HepG2 (cell line): ENCODE results near the gene C2orf74. TPM values are rescaled to one million over a fixed set of nuclear protein-coding genes. Genes with fewer than 3 reads are reported as not detected.

ENCODE experiments used
- AGO2 ChIP-seq: fragments of 200-400 bp; formaldehyde crosslinking; optimal IDR thresholded peaks from 2 replicates; pipeline ENCODE3; 2017; ENCODE audit warnings: mild to moderate bottlenecking, low read depth, low read length, moderate library complexity
- DNMT1 ChIP-seq: sonication (generic); formaldehyde crosslinking; IDR thresholded peaks from 2 replicates; pipeline ENCODE4 v1.5.1; 2020; ENCODE audit warnings: mild to moderate bottlenecking, missing genetic modification reagents
- IRX3 ChIP-seq: sonication (generic); formaldehyde crosslinking; IDR thresholded peaks from 2 replicates; pipeline ENCODE4 v1.8.1; 2023; ENCODE audit warnings: mild to moderate bottlenecking, low read depth, missing genetic modification reagents, borderline replicate concordance
- NCOA1 ChIP-seq: sonication (generic); formaldehyde crosslinking; IDR thresholded peaks from 2 replicates; pipeline ENCODE4 v1.9.0; 2021; ENCODE audit warnings: missing genetic modification reagents
- POLR2A ChIP-seq, 2 experiments: IDR thresholded peaks; 2 replicates each; pipeline ENCODE4 v1.6.1; 2011; ENCODE audit warnings: low read depth in 2 of 2, low read length in 2 of 2, mild to moderate bottlenecking in 1 of 2, moderate library complexity in 1 of 2; ENCODE audit not compliant: insufficient read depth in 1 of 2
- REPIN1 ChIP-seq: sonication (generic); formaldehyde crosslinking; IDR thresholded peaks from 2 replicates; pipeline ENCODE4 v1.8.0; 2022; ENCODE audit warnings: missing genetic modification reagents, low read depth, mild to moderate bottlenecking, borderline replicate concordance
- RFX5 ChIP-seq: IDR thresholded peaks from 2 replicates; pipeline ENCODE4 v1.6.1; 2011; ENCODE audit warnings: low read depth, low read length, improper control_type of control experiment
- ZNF17 ChIP-seq: sonication (generic); formaldehyde crosslinking; IDR thresholded peaks from 2 replicates; pipeline ENCODE4 v1.5.0; 2020; ENCODE audit warnings: mild to moderate bottlenecking, missing genetic modification reagents
- ZNF484 ChIP-seq: sonication (generic); formaldehyde crosslinking; IDR thresholded peaks from 2 replicates; pipeline ENCODE4 v1.5.1; 2020; ENCODE audit warnings: mild to moderate bottlenecking, low read depth, missing genetic modification reagents, borderline replicate concordance
- ZSCAN31 ChIP-seq: sonication (generic); formaldehyde crosslinking; IDR thresholded peaks from 2 replicates; pipeline ENCODE4 v1.5.0; 2020; ENCODE audit warnings: low read depth, mild to moderate bottlenecking, missing genetic modification reagents
- polyA plus RNA-seq, 8 experiments: library from polyadenylated mRNA; depleted of rRNA in 3 of 8; stranded (reverse) in 7 of 8; unstranded in 1 of 8; fragments of >200 nt; fragmentation: Illumina TruSeq in 4 of 8; extraction: Trizol in 4 of 8; gene quantifications; 2 replicates each; pipeline versions ENCODE4 v1.2.1 to v1.2.3, GENCODE V29; 2011 to 2016; ENCODE audit warnings: low read depth in 4 of 8, missing spikeins in 1 of 8, mixed read lengths in 1 of 8; ENCODE audit not compliant: insufficient read depth in 1 of 8
- total RNA-seq, 5 experiments: library from RNA; depleted of rRNA; stranded (reverse); fragments of >200 nt; fragmentation: Illumina TruSeq; extraction: Trizol; gene quantifications; 2 replicates each; pipeline ENCODE4 v1.2.3, GENCODE V29; 2016; ENCODE audit warnings: low read depth in 1 of 5
- TF ChIP-seq, protein P1 (sequence below): sonication (generic); formaldehyde crosslinking; IDR thresholded peaks from 2 replicates; pipeline ENCODE4 v1.8.0; 2022; ENCODE audit warnings: mild to moderate bottlenecking, missing genetic modification reagents; ENCODE audit not compliant: insufficient replicate concordance
- TF ChIP-seq, protein P2 (sequence below): sonication (generic); formaldehyde crosslinking; IDR thresholded peaks from 2 replicates; pipeline ENCODE4 v1.4.0; 2020; ENCODE audit warnings: missing genetic modification reagents, mild to moderate bottlenecking, borderline replicate concordance
- TF ChIP-seq, protein P3 (sequence below): sonication (generic); formaldehyde crosslinking; IDR thresholded peaks from 2 replicates; pipeline ENCODE4 v1.8.1; 2022; ENCODE audit warnings: low read depth, mild to moderate bottlenecking, missing genetic modification reagents
- TF ChIP-seq, protein P4 (sequence below): sonication (generic); formaldehyde crosslinking; IDR thresholded peaks from 2 replicates; pipeline ENCODE4 v1.8.0; 2022; ENCODE audit warnings: mild to moderate bottlenecking, missing genetic modification reagents, moderate library complexity
- TF ChIP-seq, protein P5 (sequence below): IDR thresholded peaks from 2 replicates; pipeline ENCODE4 v1.6.1; 2016
- TF ChIP-seq, protein P6 (sequence below): sonication (generic); formaldehyde crosslinking; IDR thresholded peaks from 2 replicates; pipeline ENCODE4 v1.4.0; 2020; ENCODE audit warnings: mild to moderate bottlenecking, missing genetic modification reagents, borderline replicate concordance

C2orf74 gene
- total and polyA plus RNA-seq, 2 of the 13 experiments (the other 11 are each of a cell fraction or from before 2014, with no cell fraction given): 10.6 to 13.8 TPM

DNA sequence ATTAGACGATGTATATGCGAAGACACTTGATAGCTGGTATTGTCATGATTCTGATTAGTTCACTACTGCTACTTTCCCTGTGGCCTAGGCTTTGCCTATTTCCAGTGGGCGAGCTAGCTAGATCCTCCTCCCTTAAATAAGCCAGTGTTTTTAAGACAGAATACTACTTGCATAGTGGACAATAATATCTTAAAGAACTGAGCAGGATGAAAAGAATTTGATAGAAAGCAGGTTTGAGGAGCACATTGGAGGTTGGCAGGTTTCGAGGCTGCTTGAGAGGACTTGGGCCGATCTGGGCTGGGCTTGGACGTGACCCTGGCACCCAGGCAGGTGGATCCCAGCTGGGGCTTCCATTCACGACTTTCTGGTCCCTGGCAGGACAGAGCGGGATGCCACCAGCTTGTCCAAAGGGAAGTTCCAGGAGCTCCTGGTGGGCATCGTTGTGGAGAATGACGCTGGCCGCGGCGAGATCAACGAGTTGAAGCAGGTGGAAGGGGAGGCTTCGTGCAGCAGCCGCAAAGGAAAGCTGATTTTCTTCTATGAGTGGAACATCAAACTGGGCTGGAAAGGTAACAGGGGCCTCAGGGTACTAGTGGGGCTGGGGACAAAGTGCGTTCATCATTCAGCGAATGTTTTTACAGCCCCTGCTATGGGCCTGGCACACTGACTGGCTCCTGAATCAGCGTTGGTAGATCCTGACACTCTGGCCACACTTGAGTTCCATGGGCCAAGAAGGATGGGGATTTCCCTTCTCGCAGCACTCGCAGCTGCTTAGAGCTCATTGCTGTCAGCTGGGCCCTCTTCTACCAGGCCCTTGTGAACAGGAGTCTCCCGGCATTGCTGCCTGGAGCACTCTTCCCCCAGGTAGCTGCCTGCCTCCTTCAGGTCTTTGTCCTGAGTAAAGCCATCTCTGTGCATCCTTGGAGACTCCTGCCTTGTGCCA lies 16.9 kb downstream of the C2orf74 start (continued):
- TF ChIP-seq, protein P1, sequence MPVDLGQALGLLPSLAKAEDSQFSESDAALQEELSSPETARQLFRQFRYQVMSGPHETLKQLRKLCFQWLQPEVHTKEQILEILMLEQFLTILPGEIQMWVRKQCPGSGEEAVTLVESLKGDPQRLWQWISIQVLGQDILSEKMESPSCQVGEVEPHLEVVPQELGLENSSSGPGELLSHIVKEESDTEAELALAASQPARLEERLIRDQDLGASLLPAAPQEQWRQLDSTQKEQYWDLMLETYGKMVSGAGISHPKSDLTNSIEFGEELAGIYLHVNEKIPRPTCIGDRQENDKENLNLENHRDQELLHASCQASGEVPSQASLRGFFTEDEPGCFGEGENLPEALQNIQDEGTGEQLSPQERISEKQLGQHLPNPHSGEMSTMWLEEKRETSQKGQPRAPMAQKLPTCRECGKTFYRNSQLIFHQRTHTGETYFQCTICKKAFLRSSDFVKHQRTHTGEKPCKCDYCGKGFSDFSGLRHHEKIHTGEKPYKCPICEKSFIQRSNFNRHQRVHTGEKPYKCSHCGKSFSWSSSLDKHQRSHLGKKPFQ (CRISPR knock-in tag): no peak
- TF ChIP-seq AGO2 (peak; percentile 82), ZNF17 (CRISPR knock-in tag) (no peak), NCOA1 (CRISPR knock-in tag) (no peak), POLR2A (IDR thresholded peaks at IDR 0.05; ENCODE audit: insufficient read depth in 1 of 2, low read depth in 2 of 2, low read length in 2 of 2) (0 out of 4 replicates have a peak, but pooled peaks of 1 of the 2 experiments have one; percentile 39), RFX5 (no peak), DNMT1 (CRISPR knock-in tag) (0 out of 2 replicates have a peak, but pooled peaks have one; percentile 45), ZSCAN31 (CRISPR knock-in tag) (0 out of 2 replicates have a peak, but pooled peaks have one; percentile 11), REPIN1 (CRISPR knock-in tag) (no peak), IRX3 (CRISPR knock-in tag) (no peak), ZNF484 (no peak)
- TF ChIP-seq, protein P2, sequence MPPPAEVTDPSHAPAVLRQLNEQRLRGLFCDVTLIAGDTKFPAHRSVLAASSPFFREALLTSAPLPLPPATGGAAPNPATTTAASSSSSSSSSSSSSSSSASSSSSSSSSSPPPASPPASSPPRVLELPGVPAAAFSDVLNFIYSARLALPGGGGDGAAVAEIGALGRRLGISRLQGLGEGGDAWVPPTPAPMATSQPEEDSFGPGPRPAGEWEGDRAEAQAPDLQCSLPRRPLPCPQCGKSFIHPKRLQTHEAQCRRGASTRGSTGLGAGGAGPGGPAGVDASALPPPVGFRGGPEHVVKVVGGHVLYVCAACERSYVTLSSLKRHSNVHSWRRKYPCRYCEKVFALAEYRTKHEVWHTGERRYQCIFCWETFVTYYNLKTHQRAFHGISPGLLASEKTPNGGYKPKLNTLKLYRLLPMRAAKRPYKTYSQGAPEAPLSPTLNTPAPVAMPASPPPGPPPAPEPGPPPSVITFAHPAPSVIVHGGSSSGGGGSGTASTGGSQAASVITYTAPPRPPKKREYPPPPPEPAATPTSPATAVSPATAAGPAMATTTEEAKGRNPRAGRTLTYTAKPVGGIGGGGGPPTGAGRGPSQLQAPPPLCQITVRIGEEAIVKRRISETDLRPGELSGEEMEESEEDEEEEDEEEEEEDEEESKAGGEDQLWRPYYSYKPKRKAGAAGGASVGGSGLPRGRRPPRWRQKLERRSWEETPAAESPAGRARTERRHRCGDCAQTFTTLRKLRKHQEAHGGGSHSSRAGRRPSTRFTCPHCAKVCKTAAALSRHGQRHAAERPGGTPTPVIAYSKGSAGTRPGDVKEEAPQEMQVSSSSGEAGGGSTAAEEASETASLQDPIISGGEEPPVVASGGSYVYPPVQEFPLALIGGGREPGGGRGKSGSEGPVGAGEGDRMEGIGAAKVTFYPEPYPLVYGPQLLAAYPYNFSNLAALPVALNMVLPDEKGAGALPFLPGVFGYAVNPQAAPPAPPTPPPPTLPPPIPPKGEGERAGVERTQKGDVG (CRISPR knock-in tag): peak; percentile 57; the same call in 1 of the 2 replicates
- TF ChIP-seq, protein P3, sequence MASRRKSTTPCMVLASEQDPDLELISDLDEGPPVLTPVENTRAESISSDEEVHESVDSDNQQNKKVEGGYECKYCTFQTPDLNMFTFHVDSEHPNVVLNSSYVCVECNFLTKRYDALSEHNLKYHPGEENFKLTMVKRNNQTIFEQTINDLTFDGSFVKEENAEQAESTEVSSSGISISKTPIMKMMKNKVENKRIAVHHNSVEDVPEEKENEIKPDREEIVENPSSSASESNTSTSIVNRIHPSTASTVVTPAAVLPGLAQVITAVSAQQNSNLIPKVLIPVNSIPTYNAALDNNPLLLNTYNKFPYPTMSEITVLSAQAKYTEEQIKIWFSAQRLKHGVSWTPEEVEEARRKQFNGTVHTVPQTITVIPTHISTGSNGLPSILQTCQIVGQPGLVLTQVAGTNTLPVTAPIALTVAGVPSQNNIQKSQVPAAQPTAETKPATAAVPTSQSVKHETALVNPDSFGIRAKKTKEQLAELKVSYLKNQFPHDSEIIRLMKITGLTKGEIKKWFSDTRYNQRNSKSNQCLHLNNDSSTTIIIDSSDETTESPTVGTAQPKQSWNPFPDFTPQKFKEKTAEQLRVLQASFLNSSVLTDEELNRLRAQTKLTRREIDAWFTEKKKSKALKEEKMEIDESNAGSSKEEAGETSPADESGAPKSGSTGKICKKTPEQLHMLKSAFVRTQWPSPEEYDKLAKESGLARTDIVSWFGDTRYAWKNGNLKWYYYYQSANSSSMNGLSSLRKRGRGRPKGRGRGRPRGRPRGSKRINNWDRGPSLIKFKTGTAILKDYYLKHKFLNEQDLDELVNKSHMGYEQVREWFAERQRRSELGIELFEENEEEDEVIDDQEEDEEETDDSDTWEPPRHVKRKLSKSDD (CRISPR knock-in tag): 0 out of 2 replicates have a peak, but pooled peaks have one; percentile 11
- TF ChIP-seq, protein P4, sequence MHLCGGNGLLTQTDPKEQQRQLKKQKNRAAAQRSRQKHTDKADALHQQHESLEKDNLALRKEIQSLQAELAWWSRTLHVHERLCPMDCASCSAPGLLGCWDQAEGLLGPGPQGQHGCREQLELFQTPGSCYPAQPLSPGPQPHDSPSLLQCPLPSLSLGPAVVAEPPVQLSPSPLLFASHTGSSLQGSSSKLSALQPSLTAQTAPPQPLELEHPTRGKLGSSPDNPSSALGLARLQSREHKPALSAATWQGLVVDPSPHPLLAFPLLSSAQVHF: no peak
- TF ChIP-seq, protein P5, sequence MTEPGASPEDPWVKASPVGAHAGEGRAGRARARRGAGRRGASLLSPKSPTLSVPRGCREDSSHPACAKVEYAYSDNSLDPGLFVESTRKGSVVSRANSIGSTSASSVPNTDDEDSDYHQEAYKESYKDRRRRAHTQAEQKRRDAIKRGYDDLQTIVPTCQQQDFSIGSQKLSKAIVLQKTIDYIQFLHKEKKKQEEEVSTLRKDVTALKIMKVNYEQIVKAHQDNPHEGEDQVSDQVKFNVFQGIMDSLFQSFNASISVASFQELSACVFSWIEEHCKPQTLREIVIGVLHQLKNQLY (CRISPR knock-in tag): no peak
- TF ChIP-seq, protein P6, sequence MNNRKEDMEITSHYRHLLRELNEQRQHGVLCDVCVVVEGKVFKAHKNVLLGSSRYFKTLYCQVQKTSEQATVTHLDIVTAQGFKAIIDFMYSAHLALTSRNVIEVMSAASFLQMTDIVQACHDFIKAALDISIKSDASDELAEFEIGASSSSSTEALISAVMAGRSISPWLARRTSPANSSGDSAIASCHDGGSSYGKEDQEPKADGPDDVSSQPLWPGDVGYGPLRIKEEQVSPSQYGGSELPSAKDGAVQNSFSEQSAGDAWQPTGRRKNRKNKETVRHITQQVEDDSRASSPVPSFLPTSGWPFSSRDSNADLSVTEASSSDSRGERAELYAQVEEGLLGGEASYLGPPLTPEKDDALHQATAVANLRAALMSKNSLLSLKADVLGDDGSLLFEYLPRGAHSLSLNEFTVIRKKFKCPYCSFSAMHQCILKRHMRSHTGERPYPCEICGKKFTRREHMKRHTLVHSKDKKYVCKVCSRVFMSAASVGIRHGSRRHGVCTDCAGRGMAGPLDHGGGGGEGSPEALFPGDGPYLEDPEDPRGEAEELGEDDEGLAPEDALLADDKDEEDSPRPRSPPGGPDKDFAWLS (CRISPR knock-in tag): no peak
